ENCODE data around the gene GRIN2B. TPM values are rescaled to one million over a fixed set of nuclear protein-coding genes. Genes with fewer than 3 reads are reported as not detected.

The GRIN2B gene
- total RNA-seq, 2 donors from 2014 or later: under 0.01 TPM

DNA sequence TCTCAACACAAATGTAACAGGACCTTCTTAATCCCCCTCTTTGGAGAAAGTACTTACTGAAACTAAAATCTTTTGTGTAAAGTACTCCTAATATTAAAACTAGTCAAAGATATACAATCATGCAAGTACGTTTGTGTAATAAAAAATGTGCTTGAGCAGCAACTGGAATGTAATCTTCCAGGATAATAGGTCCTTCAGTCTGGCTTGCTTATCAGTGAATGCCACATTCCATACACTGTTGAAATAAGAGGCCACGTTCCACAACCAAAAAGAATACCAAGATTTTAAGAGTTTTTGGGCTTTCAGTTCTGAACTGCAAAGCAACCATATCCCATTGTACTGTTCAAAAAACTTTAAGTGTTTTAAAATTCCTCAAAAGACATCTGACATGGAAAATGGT, 26.2 kb upstream of the GRIN2B start:
- Histone ChIP-seq H3K27me3 (no peaks in the 10 kb centered on the region), H3K4me3 (no peak overlapping the region), H3K9me3 (peaks cover 0 to 4% (median 0%) of the 10 kb centered on the region in 3 donors), H3K27ac (no peak overlapping the region), H3K36me3 (replicated peaks in 1 of 2; ENCODE audit: insufficient read depth in 1 of 2, low read depth in 2 of 2) (no peaks in the 10 kb centered on the region), H3K4me1 (no peaks in the 10 kb centered on the region)
- no peak for TF ChIP-seq POLR2A (IDR thresholded peaks at IDR 0.05)
- TF ChIP-seq, protein P1, sequence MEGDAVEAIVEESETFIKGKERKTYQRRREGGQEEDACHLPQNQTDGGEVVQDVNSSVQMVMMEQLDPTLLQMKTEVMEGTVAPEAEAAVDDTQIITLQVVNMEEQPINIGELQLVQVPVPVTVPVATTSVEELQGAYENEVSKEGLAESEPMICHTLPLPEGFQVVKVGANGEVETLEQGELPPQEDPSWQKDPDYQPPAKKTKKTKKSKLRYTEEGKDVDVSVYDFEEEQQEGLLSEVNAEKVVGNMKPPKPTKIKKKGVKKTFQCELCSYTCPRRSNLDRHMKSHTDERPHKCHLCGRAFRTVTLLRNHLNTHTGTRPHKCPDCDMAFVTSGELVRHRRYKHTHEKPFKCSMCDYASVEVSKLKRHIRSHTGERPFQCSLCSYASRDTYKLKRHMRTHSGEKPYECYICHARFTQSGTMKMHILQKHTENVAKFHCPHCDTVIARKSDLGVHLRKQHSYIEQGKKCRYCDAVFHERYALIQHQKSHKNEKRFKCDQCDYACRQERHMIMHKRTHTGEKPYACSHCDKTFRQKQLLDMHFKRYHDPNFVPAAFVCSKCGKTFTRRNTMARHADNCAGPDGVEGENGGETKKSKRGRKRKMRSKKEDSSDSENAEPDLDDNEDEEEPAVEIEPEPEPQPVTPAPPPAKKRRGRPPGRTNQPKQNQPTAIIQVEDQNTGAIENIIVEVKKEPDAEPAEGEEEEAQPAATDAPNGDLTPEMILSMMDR (IDR thresholded peaks at IDR 0.05): no peak
- no peak for DNase-seq
- 4 to 11% methylated on average over 2 of the region's 2 CpGs for WGBS, 2 donors
- no peak for ATAC-seq
- intact Hi-C loops (cut with DNase I): no loop called here

GRCh38 chr12:13992585-13992984, 11.2 kb upstream of the GRIN2B start:
- WGBS, 2 donors: 34 to 37% methylated on average over 4 of the region's 4 CpGs
- Histone ChIP-seq H3K4me1 (no peaks in the 10 kb centered on the region), H3K27ac (no peak overlapping the region), H3K36me3 (replicated peaks in 1 of 2; ENCODE audit: insufficient read depth in 1 of 2, low read depth in 2 of 2) (no peaks in the 10 kb centered on the region), H3K9me3 (no peaks in the 10 kb centered on the region), H3K27me3 (no peaks in the 10 kb centered on the region), H3K4me3 (no peak overlapping the region)
- intact Hi-C loops (cut with DNase I): no loop called here
- DNase-seq: no peak
- ATAC-seq: no peak
- TF ChIP-seq, protein P1 (IDR thresholded peaks at IDR 0.05): no peak
- TF ChIP-seq POLR2A (IDR thresholded peaks at IDR 0.05): no peak

- H3K4me3 ChIP-seq: no peak overlapping the region
- no peaks in the 10 kb centered on the region for H3K36me3 ChIP-seq (replicated peaks in 1 of 2; ENCODE audit: insufficient read depth in 1 of 2, low read depth in 2 of 2)
- no peaks in the 10 kb centered on the region for H3K9me3 ChIP-seq
- no peak for DNase-seq
- no peaks in the 10 kb centered on the region for H3K27me3 ChIP-seq
- no peak overlapping the region for H3K27ac ChIP-seq
- no peak for ATAC-seq
- intact Hi-C loops (cut with DNase I): no loop called here
- H3K4me1 ChIP-seq: no peaks in the 10 kb centered on the region
- no peak for TF ChIP-seq POLR2A (IDR thresholded peaks at IDR 0.05)
- TF ChIP-seq, protein P1 (IDR thresholded peaks at IDR 0.05): no peak
Observed at GRCh38 chr12:13992106-13992505, 10.7 kb upstream of the GRIN2B start.

DNA sequence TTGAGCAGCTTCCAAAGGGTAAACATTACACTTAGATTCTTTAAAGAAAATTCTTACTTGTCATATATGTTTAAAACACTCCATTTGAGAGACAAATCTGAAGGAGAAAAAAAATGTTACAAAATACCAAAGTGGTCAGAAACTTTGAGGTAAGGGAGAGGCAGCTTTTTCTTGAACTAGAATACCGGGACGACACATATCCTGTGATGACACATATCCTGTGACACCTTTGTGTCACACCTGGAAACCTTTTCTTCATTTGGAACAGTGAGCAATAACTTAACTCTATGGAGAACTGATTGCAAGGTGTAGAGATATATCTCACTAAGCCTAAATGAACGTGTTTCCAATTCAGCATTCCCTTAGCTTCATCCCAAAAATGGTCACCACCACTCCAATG, 4.6 kb upstream of the GRIN2B start:
- Histone ChIP-seq H3K9me3 (no peaks in the 10 kb centered on the region), H3K27ac (no peak overlapping the region), H3K27me3 (peaks cover 0 to 7% of the 10 kb centered on the region in 2 donors), H3K4me3 (no peak overlapping the region), H3K36me3 (replicated peaks in 1 of 2; ENCODE audit: insufficient read depth in 1 of 2, low read depth in 2 of 2) (no peaks in the 10 kb centered on the region), H3K4me1 (peaks cover 7% of the 10 kb centered on the region)
- TF ChIP-seq, protein P1 (IDR thresholded peaks at IDR 0.05): no peak
- TF ChIP-seq POLR2A (IDR thresholded peaks at IDR 0.05): no peak
- 55 to 76% methylated on average over 3 of the region's 3 CpGs for WGBS, 2 donors
- no peak for ATAC-seq
- intact Hi-C loops (cut with DNase I): no loop called here
- DNase-seq: no peak

DNA sequence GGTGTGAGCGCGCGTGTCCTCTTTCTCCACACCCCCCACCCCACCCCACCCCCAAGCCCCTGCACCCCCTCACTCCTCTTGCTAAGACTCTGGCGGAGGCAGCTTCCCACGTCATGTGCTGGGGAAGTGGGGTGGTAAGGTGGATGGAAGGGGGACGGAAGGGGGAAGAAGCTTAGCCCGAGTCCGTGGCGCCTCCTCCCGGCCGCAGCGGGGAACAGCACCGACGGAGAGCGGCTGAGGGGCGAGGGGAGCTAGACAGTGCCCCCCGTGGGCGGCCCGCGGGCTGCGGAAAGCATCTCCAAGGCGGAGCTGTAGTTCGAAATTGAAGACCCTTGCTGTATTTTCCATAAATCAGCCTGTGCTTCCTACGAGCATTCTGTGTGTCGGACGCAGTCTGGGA, 588 bp upstream of the GRIN2B start:
- Histone ChIP-seq H3K4me1 (peaks cover 18% of the 10 kb centered on the region), H3K9me3 (no peaks in the 10 kb centered on the region), H3K36me3 (replicated peaks in 1 of 2; ENCODE audit: insufficient read depth in 1 of 2, low read depth in 2 of 2) (no peaks in the 10 kb centered on the region), H3K4me3 (no peak overlapping the region), H3K27me3 (peaks cover 0 to 17% of the 10 kb centered on the region in 2 donors), H3K27ac (no peak overlapping the region)
- ATAC-seq (no peak), DNase-seq (no peak)
- intact Hi-C loops (cut with DNase I): no loop called here
- 3 to 8% methylated on average over 11 to 26 of the region's 26 CpGs for WGBS, 2 donors
- no peak for TF ChIP-seq POLR2A (IDR thresholded peaks at IDR 0.05)
- TF ChIP-seq, protein P1 (IDR thresholded peaks at IDR 0.05): no peak
